ENCODE results near the gene PRR9.

Gene PRR9

GRCh38 chr1:153265457-153265856, 48.1 kb downstream of the PRR9 start:
- DNase-seq (ENCODE audit: low spot score) = no peak
